A673 (cell line): ENCODE measurements around the gene ZNRF4.

Source experiments
- CTCF ChIP-seq: fragments of 300-800, 200-600 bp; sonication (generic); conservative IDR thresholded peaks from 2 replicates; pipeline ENCODE4 v1.5.1; 2017; ENCODE audit warnings: low read depth, mild to moderate bottlenecking, antibody characterized with exemption, low read length, moderate library complexity, mixed read lengths
- EZH2 ChIP-seq: fragments of 200-600 bp; sonication (generic); IDR thresholded peaks from 2 replicates; pipeline ENCODE4 v1.6.1; 2017; ENCODE audit warnings: borderline replicate concordance, low read depth, mild to moderate bottlenecking, mixed read lengths, antibody characterized with exemption, low read length; ENCODE audit not compliant: poor library complexity, severe bottlenecking

- TF ChIP-seq CTCF = no peak
- no peak for TF ChIP-seq EZH2
These were observed 10.8 kb upstream of the ZNRF4 start for GRCh38 chr19:5444431-5444830.
